Measurements from ENCODE around the gene FAM184A.

DNA sequence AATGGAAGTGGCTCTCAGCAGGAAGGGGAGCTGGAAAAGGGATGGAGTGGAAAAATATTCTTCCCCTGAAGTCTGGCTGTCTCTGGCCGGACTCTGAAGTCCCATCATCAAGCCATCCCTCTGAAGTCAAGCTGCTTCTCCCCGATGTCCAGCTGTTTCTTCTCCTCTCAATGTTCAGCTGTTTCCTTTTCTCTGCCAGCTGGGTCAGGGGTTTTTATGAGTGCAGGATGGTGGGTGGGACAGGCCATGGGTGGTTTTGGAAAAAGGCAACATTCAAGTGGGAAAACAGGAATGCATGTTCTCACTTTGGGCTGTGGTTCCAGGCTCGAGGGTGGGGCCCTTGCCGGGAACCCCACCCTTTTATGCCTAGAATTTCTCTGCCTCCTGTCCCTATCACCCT is 48.4 kb upstream of the FAM184A start:
- no peak for TF ChIP-seq CTCF (IDR thresholded peaks at IDR 0.05)
- TF ChIP-seq POLR2AphosphoS5 (IDR thresholded peaks at IDR 0.05): no peak

Measured in suprapubic skin (tissue), 3 donors.